LNCaP clone FGC (cell line): ENCODE results near the gene SFXN3.

Source experiments
- DNase-seq: peaks from one replicate; pipeline ENCODE4 v3.0.0-alpha.2; 2011; ENCODE audit warnings: low read depth
- H3K4me3 ChIP-seq: 2 replicates; pipeline ENCODE4 v1.5.1; 2011; ENCODE audit warnings: mild to moderate bottlenecking, low read depth, low read length, control low read depth
- TF ChIP-seq, protein P1 (sequence below): IDR thresholded peaks from 2 replicates; pipeline ENCODE4 v1.5.1; 2012; ENCODE audit warnings: mild to moderate bottlenecking; ENCODE audit not compliant: control insufficient read depth, insufficient read depth; ENCODE audit errors: extremely low read depth

The SFXN3 gene

DNA sequence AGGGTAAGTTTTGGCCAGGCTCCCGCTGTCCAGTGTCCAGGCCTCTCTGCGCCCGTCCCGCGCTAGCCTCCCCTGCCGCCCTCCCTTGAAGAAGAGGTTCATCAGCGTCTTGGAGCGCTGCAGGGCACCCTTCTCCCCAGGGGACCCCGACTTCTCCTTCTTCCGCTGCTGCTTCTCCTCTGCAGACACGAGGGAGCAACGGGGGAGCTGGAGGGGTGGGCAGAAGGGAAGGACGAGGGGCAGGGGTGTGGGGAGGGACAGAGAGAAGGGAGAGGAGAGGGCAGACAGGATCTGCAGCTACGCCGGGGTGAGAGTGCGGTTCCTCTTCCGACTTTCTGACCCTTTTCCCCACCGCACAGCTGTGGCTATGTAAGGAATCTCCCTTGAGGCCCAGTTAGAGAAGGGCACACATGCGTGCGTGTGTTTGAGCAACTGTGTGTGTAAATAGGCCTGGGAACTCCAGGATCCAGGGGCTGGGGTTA is 12.9 kb upstream of the SFXN3 start:
- H3K4me3 ChIP-seq: no peak overlapping the region
- no peak for DNase-seq

GRCh38 chr10:101018600-101019439 is 12.2 kb upstream of the SFXN3 start:
- no peak overlapping the region for H3K4me3 ChIP-seq
- no peak for DNase-seq
- TF ChIP-seq, protein P1, sequence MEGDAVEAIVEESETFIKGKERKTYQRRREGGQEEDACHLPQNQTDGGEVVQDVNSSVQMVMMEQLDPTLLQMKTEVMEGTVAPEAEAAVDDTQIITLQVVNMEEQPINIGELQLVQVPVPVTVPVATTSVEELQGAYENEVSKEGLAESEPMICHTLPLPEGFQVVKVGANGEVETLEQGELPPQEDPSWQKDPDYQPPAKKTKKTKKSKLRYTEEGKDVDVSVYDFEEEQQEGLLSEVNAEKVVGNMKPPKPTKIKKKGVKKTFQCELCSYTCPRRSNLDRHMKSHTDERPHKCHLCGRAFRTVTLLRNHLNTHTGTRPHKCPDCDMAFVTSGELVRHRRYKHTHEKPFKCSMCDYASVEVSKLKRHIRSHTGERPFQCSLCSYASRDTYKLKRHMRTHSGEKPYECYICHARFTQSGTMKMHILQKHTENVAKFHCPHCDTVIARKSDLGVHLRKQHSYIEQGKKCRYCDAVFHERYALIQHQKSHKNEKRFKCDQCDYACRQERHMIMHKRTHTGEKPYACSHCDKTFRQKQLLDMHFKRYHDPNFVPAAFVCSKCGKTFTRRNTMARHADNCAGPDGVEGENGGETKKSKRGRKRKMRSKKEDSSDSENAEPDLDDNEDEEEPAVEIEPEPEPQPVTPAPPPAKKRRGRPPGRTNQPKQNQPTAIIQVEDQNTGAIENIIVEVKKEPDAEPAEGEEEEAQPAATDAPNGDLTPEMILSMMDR: peak; percentile 57

More for the DNA sequence above, 12.9 kb upstream of the SFXN3 start:
- TF ChIP-seq, protein P1: no peak

- no peak overlapping the region for H3K4me3 ChIP-seq
- TF ChIP-seq, protein P1: no peak
- DNase-seq: no peak
These were observed 11.7 kb upstream of the SFXN3 start for GRCh38 chr10:101019440-101019703.

GRCh38 chr10:101020427-101021075 is 10.5 kb upstream of the SFXN3 start:
- TF ChIP-seq, protein P1: no peak
- no peak for DNase-seq
- H3K4me3 ChIP-seq: no peak overlapping the region

- H3K4me3 ChIP-seq: no peak overlapping the region
- DNase-seq: no peak
- TF ChIP-seq, protein P1: no peak
These were observed 9.8 kb upstream of the SFXN3 start for GRCh38 chr10:101021239-101021638.

GRCh38 chr10:101021692-101022251 is 9.3 kb upstream of the SFXN3 start:
- no peak for DNase-seq
- TF ChIP-seq, protein P1: no peak
- no peak overlapping the region for H3K4me3 ChIP-seq
